Activated CD8-positive, alpha-beta memory T cell treated with anti-CD3 and anti-CD28 coated beads, Interleukin-2, amount 50 U/mL, for 48 hours (primary cell): Measurements from ENCODE around the gene ZNF398.

Experiments
- DNase-seq: peaks from one replicate; pipeline ENCODE4 v3.0.0-alpha.2; 2020

ZNF398 gene

DNA sequence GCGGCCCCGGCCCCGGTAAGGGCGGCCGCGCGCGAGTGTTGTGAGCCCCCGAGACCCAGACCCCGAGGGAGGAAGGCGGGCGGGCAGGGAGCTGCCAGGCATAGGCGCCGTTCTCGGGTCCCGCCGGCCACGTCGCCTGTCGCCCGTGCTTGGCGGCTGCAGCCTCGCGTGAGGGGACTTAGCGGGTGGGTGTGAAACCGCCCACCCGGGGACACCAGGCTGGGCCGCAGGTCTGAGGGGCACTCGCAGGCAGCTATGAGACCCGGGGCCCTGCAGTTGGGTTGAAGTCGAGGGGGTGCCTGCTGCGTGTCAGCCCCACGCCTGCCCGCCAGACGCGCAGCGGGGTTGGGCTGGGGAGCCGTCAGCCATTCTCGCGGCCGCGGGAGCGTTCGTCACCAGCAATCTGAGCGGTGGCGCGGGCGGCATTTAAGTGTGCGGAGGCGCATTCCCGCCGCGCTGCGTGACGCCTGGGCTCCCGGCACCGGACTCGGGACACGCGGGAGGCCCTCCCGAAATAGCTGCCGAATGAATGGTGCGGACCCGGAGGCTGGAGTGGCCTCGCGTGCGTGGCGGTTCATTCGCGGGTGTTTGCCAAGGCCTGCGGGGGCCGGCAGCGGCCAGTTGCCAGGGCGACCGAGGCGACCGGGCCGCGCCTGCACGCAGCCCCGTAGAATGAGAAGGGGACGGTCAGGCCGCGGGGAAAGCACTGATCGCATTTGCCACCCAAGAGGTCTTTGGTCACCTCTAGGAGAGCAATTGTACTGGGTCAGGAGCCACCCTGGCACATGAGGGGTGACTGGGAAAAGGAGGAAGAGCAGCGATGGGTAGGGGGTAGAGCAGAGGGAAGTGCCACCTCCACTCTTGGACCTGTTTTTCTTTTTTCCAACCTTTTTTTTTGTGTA lies 750 bp downstream of the ZNF398 start:
- DNase-seq, result peak; percentile 81

GRCh38 chr7:149150981-149151380 lies 3.7 kb downstream of the ZNF398 start:
- no peak for DNase-seq

- no peak for DNase-seq
Observed at GRCh38 chr7:149153346-149153745, 6.1 kb downstream of the ZNF398 start.

DNA sequence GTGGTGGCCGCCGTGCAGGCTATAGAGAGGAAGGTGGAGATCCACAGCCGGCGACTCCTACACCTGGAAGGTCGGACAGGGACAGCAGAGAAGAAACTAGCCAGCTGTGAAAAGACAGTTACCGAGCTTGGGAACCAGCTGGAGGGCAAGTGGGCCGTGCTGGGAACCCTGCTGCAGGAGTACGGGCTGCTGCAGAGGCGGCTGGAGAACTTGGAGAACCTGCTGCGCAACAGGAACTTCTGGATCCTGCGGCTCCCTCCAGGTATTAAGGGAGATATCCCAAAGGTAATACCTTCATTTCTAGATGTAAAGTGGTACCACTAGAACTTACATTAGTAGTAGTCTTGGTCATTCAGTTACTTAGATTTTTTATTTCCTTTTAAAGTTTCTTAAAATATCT lies 6.8 kb downstream of the ZNF398 start:
- DNase-seq, result no peak

GRCh38 chr7:149156898-149157297 lies 9.6 kb downstream of the ZNF398 start:
- no peak for DNase-seq

DNA sequence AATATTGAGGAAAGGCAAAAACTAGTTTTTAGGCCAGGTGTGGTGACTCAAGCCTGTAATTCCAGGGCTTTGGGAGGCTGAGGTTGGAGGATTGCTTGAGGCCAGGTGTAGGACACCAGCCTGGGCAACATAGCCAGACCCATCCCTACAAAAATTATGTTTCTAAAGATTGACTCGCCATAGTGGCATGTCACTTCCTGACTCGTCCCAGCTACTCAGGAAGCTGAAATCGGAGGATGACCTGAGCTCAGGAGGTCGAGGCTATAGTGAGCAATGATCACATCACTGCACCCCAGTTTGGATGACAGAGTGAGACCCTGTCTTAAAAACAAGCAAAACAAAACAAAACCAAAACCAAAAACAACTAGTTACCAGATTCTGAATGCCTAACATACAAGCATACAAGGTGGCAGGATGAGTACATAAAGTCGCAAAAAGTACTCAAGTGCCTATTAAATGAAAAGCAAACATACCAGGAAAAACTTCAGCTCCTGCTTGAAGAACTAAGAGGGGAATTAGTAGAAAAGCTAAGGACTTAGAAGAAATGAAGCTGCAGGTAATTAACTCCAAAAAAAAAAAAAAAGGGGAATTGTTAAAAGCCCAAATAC lies 14.1 kb downstream of the ZNF398 start:
- DNase-seq, result no peak

DNA sequence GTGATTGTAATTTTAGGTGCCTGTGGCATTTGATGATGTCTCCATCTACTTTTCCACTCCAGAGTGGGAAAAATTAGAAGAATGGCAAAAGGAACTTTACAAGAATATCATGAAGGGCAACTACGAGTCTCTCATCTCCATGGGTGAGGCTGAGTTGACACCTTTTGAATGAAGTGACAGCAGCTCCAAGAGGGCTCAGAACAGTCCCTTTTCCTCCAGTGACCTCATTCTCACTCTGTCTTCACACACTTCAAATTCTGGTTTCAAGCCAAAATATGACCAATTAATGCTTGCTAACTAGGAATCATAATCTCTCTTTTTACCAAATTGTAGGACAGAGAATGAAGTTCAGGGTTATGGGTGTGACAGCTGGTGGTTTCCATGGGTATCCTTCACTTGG lies 18.9 kb downstream of the ZNF398 start:
- no peak for DNase-seq

DNA sequence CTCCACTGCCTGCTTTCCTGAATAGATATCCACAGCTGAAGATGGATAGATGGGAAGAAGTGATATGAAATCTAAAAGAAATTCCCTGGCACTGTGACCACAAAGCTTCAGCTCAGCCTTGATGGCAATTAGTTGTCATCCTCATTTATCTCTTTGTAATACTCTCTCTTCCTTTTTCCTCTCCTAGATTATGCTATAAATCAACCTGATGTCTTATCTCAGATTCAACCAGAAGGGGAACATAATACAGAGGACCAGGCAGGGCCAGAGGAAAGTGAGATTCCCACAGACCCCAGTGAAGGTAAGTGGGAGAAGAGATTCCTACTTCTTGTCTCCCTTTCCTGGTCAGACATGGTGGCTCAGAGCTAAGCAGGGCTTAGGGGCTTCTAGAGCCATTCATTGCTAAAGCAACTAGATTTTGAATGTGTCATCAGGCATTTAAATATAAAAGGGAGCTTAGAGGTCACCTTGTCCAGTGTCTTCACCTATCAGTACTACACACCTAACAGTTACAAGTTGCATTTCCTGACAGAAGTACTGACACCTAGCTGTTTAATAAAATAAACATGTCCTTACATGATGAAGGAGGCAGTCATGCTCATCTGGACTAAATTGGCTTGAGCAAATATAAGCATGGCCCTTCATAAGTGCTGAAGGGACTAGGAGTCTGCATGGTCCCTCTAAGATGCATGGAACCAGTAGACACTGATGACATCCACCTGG lies 19.5 kb downstream of the ZNF398 start:
- DNase-seq, result no peak

- no peak for DNase-seq
Observed at GRCh38 chr7:149171892-149172533, 24.8 kb downstream of the ZNF398 start.

- DNase-seq, result no peak
Observed at GRCh38 chr7:149172534-149172920, 25.3 kb downstream of the ZNF398 start.

GRCh38 chr7:149175150-149175549 lies 27.9 kb downstream of the ZNF398 start:
- no peak for DNase-seq

DNA sequence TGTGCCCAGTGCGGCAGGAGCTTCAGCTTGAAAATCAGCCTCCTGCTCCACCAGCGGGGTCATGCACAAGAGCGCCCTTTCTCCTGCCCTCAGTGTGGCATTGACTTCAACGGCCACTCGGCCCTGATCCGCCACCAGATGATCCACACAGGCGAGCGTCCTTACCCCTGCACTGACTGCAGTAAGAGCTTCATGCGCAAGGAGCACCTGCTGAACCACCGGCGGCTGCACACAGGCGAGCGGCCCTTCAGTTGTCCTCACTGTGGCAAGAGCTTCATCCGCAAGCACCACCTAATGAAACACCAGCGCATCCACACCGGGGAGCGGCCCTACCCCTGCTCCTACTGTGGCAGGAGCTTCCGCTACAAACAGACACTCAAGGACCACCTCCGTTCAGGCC lies 32.0 kb downstream of the ZNF398 start:
- no peak for DNase-seq

DNA sequence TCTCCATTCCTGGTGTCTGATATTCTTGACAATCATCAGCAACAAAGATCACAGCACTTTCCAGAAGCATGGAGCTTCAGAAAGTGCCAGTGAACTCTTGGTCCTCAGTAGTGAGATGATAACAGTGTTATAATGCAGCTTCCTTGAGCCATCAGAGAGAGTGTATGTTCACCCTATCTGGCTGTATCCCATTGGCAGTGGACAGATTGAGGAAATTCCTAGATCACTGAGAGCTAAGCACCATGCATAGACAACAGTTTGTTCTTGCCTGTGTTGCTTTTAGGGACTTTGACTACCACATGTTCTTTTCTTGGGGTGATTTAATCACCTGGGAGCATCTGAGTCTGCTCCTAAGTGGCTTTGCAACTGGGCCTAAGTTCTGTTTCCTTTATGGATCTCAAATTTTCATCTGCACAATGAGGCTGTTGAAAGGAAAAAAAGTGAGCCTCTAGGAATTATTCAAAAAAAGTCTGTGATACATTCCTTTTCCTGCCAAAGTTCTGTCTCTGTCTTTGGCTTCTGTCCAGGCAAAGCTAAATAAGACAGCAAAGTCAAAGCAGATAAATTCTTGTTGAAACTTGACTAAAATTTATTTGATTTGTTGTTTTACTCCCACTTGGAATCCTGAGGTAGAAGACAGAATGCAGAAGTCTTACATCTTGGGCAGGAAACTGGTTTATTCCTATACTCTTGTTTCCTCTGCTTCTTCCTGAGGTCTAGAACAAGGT lies 33.6 kb downstream of the ZNF398 start:
- no peak for DNase-seq

DNA sequence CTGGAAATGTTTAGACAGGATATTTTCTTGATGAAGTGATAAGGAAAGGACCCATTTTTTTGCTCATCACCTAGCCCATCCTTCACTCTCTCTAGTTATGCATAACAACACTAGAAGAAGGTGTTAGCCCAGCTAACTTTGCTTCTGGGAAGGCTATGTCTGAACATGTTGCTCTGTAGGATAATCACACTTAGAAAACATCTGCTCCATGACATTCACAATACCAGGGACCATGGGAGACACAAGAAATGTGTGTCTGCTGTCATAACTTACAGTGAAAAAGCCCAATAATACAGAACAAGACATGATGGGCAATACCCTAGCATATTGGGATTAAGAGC lies 34.2 kb downstream of the ZNF398 start:
- no peak for DNase-seq

GRCh38 chr7:149184274-149184673 lies 37.0 kb downstream of the ZNF398 start:
- no peak for DNase-seq

GRCh38 chr7:149188213-149188612 lies 41.0 kb downstream of the ZNF398 start:
- DNase-seq, result no peak

GRCh38 chr7:149188637-149189259 lies 41.5 kb downstream of the ZNF398 start:
- no peak for DNase-seq

GRCh38 chr7:149191851-149192250 lies 44.6 kb downstream of the ZNF398 start:
- DNase-seq, result no peak

GRCh38 chr7:149194799-149195179 lies 47.5 kb downstream of the ZNF398 start:
- DNase-seq, result no peak

DNA sequence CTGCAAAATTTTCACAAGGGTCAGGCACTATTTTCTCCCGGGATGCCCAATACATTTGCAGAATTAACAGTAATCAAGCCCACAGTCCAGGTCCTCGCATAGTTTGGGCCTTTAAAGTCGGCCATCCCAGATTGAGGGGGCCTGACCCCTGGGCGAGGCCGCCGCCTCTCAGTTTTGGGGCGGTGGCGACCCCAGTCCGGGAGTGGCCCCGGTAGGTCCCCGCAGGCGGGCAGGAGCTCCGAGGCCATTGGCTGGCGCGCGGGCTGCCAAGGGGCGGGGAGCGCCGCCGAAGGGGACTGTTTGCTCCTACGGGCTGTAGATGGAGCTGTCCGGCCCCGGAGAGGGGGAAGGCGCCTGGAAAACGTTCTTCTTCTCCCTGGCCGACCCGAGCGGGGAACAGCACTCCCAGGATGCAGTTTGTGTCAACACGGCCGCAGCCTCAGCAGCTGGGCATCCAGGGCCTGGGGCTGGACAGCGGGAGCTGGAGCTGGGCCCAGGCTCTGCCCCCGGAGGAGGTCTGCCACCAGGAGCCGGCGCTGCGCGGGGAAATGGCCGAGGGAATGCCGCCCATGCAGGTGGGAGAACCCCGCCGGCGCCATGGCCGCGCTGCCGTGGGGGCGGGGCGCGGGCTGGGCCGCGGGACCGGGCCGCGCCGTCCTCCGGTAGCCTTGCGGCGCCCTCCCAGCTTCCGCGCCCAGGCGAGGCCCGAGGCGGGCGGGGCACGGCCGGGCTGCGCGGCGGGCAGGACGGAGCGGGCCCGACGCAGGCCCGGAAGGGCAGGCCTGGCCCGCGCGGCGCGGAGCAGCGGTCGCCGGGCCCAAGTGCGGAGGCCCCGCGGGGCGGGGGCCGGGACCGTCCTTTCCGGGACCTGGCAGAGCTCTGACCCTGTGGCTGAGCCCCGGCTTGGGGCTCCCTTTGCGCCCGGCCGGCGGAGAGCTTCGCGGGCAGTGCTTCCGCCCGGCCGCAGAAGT lies 48.2 kb downstream of the ZNF398 start, which contains the start of gene ZNF282:
ZNF282 (plus strand) TSS at position 367 of the 971 bp plus-strand sequence; CDS start at position 411, 44 bp downstream.
- DNase-seq, result peak; percentile 90

DNA sequence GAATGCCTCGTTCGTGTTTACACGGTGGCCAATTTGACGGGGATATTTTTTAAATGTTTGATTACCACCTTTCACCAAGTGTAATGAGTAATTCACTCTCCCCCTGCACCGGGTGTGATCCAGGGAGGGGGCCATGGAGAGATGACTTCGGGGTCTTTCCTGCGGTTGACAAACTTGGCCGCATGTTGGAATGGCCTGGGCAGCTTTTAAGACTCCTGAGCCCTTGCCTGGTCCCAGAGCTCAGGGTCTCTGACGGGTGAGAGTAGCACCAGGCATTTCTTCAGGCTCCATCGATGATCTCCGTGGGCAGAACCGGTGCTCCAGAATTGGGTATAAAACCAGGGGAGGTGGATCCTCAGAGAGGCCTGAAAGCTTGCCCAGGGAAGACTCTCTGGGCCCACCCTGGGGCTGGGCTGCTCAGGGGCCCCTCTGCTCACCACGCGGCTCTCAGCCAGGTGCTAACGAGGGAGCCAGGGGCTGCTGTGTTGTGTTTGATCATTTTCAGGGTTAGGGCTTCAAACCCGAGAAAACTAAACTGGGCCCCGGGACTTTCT lies 49.0 kb downstream of the ZNF398 start:
- DNase-seq, result peak; percentile 65
